ENCODE measurements around the gene AKT3.
A peak's percentile ranks its signal among the peaks of the same experiment; 100 is the strongest.

AKT3 gene

DNA sequence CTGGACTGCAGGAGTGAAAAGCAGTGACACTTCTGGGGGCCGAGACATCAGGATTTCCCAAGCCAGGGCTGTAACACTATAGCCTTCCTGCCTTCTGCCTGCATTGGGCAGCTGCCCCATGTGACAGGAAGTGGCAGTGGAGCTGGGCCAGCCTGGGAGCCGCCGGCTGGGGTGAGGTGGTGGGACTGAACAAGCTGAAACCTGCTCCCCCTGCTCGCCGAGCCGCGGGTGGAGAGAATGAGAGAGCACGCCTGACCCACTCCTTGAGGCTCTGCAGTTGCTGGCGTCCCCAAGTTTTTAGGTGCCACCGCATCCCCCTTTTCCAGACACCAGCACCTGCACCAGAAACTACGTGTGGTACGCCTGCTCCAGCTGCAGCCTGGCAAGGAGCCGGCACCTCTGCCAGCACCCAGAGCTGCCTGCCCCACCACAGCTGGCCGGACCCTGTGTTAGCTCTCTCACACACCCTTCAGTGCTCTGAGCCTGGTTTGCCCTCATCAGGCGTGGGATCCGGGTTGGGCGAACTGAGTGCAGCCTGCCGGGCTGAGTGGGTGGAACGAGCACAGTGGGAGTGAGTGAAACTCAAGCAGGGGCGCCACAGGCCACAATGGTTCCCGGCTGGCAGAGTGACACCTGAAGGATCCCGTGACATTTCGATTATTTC is 119.4 kb downstream of the AKT3 start:
- DNase-seq = no peak

GRCh38 chr1:243729956-243730355 is 120.1 kb downstream of the AKT3 start:
- no peak for DNase-seq

DNA sequence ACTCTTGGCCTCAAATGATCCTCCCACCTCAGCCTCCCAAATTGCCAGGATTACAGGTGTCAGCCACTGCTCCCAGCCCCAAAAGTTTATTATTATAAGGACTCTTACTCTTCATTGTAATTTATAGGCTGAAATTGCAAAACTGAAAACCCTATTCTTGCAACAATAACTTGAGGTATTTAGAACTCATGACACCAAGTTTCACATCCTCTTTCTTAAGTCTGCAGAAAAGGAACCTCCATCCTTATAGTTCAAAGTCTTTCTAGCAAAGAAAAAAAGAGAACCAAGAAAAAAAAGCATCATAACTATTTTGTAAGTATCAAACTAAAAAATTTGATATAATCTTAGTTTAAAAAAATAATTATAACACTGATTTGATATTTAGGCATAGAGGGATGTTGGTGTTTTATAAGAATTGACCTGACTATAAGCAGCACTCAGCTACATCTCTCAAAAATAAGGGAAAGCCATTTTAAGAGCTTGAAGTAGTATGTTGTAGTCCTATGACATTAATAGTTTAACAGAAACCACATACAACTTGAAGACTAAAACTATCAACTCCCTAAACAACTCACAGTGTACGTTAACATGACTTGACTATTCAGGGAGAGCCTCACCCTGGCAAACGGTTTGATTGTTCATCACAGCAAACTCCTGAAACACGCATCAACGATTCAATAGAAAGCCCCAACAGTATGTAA is 122.4 kb downstream of the AKT3 start:
- peak in 1 of 2 experiments; percentile 6 for DNase-seq

DNA sequence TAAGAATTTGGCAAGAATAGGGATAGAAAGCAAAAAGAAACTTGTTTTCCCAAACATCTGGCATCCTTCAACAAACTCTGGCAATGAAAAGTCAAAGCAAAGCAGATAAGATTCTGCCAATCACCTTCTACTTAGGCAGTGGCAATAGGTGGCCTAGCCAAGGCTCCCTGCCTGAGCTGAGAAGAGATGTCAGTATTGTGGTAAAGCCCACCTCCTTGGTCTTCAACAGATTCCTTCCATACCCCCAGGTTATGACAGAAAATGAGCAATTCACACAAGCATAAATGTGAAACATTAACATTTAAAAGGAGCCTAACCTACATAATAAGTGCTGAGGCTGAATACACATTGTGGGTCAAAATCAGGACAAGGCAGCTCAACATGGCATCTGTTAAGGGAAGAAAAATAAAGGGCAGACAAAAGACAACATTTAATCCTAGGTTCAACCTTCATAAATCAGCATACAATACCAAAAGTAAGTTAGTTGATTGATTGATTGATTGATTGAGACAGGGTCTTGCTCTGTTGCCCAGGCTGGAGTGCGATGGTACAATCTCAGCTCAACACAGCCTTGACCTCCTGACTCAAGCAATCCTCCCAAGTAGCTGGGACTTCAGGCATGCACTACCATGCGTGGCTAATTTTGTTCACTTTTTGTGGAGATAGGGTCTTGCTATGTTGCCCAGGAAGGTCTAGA is 123.1 kb downstream of the AKT3 start:
- DNase-seq = no peak

DNA sequence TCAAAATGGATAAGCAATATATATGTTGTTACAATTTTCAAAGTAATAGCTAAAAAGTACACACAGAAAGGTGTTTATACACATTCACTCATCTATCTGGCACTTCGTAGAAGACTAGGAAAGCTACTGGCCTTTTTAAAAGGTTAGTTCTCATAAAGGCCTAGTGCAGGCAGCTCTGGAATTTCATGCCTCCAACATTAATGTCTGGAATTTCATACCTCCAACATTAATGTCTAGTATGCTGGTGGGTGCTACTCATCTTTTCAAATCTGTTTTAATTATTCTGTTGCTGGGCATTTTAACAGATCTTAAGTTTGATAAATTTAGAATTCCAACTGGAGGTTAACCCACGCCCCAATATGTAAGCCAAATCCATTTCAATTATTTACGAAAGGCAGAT is 124.2 kb downstream of the AKT3 start:
- DNase-seq = no peak

GRCh38 chr1:243725075-243725474 is 125.0 kb downstream of the AKT3 start:
- DNase-seq = no peak

- no peak for DNase-seq
These were observed 126.5 kb downstream of the AKT3 start for GRCh38 chr1:243723458-243724043.

- DNase-seq = no peak
These were observed 127.0 kb downstream of the AKT3 start for GRCh38 chr1:243723050-243723449.

GRCh38 chr1:243719476-243719875 is 130.6 kb downstream of the AKT3 start:
- DNase-seq = no peak

- no peak for DNase-seq
These were observed 131.2 kb downstream of the AKT3 start for GRCh38 chr1:243718893-243719292.

GRCh38 chr1:243718022-243718421 is 132.0 kb downstream of the AKT3 start:
- no peak for DNase-seq

DNA sequence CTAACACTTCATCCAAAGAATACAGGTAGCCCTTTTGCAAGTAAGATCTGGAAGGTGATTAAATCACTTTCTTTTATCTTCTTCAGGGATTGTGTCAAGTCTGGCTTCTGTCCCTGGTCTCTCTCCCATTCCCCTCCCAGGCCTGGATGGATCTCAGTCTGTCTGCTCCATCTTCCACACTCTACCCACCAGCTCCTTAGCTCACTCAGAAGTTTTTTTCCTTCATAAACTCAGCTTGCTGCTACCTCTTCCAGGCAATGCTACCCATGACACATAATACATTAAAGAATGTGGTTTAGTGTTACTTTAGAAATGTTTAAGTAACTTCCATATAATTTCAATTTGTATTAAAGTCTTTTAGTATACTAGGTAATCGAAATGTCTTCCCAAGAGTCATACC is 133.1 kb downstream of the AKT3 start:
- no peak for DNase-seq

- no peak for DNase-seq
These were observed 134.8 kb downstream of the AKT3 start for GRCh38 chr1:243715285-243715684.

DNA sequence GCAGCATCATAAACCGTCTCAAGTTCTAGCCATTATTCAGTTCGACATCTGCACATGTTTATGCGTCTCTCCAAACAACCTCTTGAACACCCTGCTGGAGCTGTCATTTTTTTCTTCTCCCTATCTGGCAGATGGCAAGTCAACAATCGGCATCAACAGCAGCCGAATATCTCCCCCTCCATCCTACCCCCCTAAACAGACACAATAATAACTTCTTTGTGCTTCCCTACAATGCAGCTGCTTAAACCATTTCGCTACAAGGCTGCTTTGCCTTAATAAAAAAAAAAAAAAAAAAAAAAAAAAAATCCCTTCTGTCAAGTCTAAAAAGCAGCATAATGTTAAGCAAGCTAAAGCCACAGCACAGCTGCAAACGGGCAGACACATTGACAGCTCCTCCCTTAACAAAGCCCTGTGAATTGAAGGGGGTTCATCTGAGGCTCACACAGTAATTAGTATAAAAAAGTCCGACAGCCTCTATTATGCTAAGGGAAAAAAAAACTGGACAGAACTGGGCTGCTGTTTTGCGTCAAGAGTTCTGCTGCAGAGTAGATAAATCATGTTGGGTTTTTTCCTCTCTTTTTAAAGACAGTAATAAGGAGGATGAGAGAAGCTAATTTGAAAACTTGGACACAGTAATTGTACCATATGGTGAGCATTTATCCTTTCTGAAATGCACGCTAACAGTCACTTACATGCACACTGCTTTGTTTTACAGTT is 136.4 kb downstream of the AKT3 start:
- no peak for DNase-seq

- DNase-seq = peak; percentile 44 to 49
These were observed 137.1 kb downstream of the AKT3 start for GRCh38 chr1:243712941-243713340.

GRCh38 chr1:243712242-243712641 is 137.8 kb downstream of the AKT3 start:
- DNase-seq = no peak

- DNase-seq = peak in 1 of 2 experiments; percentile 16
These were observed 139.6 kb downstream of the AKT3 start for GRCh38 chr1:243710467-243710866.

DNA sequence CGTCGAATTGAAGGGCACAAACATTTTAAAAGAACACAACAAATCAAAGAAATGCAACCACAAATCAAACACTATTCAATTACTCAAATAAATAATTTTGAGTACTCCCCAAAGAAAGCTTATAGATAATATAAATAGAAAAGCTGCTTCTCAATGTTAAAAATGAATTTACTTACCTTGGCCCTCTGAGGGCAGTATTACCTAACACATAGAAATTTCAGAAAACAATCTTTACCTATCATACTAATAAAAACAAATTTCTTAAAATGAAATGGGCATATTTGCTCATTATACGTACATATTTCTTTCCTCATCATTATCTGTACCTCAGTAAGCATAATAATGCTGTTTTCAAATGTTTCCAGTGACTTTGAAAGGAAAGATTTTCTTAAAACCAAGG is 141.8 kb downstream of the AKT3 start:
- DNase-seq = peak; percentile 4 to 28

DNA sequence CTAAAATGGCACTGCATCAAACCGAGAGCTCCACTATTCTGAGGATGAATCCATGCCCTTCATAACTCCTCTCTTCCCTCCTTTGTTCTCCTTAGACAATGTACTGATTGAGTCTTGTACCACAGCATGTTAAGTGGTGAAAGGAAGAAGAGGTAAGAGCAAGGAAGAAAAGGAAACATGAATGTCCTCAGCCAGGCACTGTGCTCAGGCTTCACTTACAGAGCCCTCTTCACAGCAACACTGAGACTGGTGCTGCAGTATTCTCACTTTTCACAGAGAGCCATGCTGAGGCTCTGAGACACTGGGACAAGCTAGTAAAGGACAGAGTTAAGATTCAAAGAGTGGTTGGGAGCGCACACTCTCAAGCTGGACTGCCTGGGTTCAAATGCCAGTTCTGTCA is 143.5 kb downstream of the AKT3 start:
- DNase-seq = no peak

DNA sequence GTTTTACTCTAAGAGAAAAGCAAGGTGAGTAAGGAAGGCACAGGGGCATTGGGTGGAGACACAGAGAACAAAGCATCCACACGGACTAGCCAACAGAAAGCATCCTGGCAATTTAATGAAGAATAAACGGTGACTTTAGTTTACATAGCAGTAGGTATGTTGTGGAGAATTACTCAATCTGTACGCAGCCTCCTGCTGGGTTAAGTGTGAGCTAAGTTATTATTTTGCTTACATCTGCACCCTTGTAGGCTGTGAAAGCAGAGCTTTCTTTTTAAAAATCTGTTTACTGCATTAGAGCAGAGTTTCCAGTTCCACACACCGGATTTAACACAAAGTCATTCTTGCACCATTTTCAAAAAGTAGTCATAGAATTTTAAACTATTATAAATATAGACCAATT is 144.5 kb downstream of the AKT3 start:
- DNase-seq = no peak

DNA sequence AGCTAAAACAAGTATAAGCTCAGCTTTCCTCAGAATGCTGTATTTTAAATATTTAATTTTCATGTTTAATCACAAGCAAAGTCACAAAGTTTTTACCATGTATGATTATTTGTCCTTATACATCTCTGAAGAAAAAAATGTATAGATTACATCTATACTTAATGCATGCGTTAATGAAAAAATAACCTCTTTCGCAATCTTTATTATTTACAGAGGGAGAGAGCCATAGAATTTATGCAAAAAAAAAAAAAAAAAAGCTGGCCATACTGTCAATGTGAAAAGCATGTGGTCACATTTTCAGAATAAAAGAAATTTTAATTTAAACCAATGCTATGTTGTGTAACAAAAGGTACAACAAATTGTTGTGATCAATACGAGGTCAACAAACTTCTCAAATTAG is 148.2 kb downstream of the AKT3 start:
- DNase-seq = no peak

- no peak for DNase-seq
These were observed 156.2 kb downstream of the AKT3 start for GRCh38 chr1:243693800-243694199.

GRCh38 chr1:243686159-243686558 is 163.9 kb downstream of the AKT3 start:
- DNase-seq = no peak

Measured in Kasumi-1 (cell line).